GM12878 (cell line): ENCODE measurements around the gene LIN37. TPM values are rescaled to one million over a fixed set of nuclear protein-coding genes. Genes with fewer than 3 reads are reported as not detected.
A peak's percentile ranks its signal among the peaks of the same experiment; 100 is the strongest.

Source experiments
- ATF3 ChIP-seq: IDR thresholded peaks from 2 replicates; pipeline ENCODE4 v1.6.1; 2011; ENCODE audit warnings: low read depth, mild to moderate bottlenecking, low read length, moderate library complexity, borderline replicate concordance; ENCODE audit errors: extremely low read depth
- BCL11A ChIP-seq: IDR thresholded peaks from 2 replicates; pipeline ENCODE4 v1.6.1; 2011; ENCODE audit warnings: low read depth, low read length
- CBFB ChIP-seq: IDR thresholded peaks from 2 replicates; pipeline ENCODE4 v1.6.1; 2016; ENCODE audit warnings: antibody characterized with exemption, low read depth
- DPF2 ChIP-seq: fragments of 450-650 bp; IDR thresholded peaks from 2 replicates; pipeline ENCODE4 v1.6.1; 2017; ENCODE audit warnings: mild to moderate bottlenecking
- EZH2 ChIP-seq: IDR thresholded peaks from 2 replicates; pipeline ENCODE4 v1.6.1; 2012; ENCODE audit warnings: low read depth, mild to moderate bottlenecking, control low read depth, inconsistent platforms, low read length, borderline replicate concordance; ENCODE audit not compliant: control insufficient read depth
- IKZF1 ChIP-seq: fragments of 450-650 bp; conservative IDR thresholded peaks from 2 replicates; pipeline ENCODE4 v1.6.1; 2017; ENCODE audit warnings: antibody characterized with exemption, mild to moderate bottlenecking
- IKZF2 ChIP-seq, 2 experiments: fragments of 450-650 bp; IDR thresholded peaks; 2 replicates each; pipeline ENCODE4 v1.6.1; 2017; ENCODE audit warnings: mild to moderate bottlenecking in 2 of 2, moderate library complexity in 2 of 2
- IRF4 ChIP-seq: IDR thresholded peaks from 2 replicates; pipeline ENCODE4 v1.6.1; 2011; ENCODE audit warnings: low read depth, low read length
- MEF2A ChIP-seq: IDR thresholded peaks from 2 replicates; pipeline ENCODE4 v1.6.1; 2011; ENCODE audit warnings: low read depth, mild to moderate bottlenecking, low read length, moderate library complexity; ENCODE audit not compliant: insufficient read depth
- MXI1 ChIP-seq: fragments of 150-350 bp; IDR thresholded peaks from 2 replicates; pipeline ENCODE4 v1.6.1; 2011; ENCODE audit warnings: low read depth, mild to moderate bottlenecking, inconsistent platforms, low read length, improper control_type of control experiment
- NBN ChIP-seq: fragments of 450-650 bp; IDR thresholded peaks from 2 replicates; pipeline ENCODE4 v1.6.1; 2016
- NFYA ChIP-seq: IDR thresholded peaks from 2 replicates; pipeline ENCODE4 v1.6.1; 2011; ENCODE audit warnings: low read depth, mild to moderate bottlenecking, low read length, improper control_type of control experiment, borderline replicate concordance
- NR2F1 ChIP-seq: fragments of 450-650 bp; conservative IDR thresholded peaks from 2 replicates; pipeline ENCODE4 v1.6.1; 2017; ENCODE audit warnings: mild to moderate bottlenecking
- PBX3 ChIP-seq: IDR thresholded peaks from 2 replicates; pipeline ENCODE4 v1.6.1; 2011; ENCODE audit warnings: mild to moderate bottlenecking, low read depth, low read length, moderate library complexity; ENCODE audit not compliant: insufficient replicate concordance
- POLR2A ChIP-seq: IDR thresholded peaks from 2 replicates; pipeline ENCODE4 v1.6.1; 2011; ENCODE audit warnings: low read depth, mild to moderate bottlenecking, low read length
- POLR2AphosphoS5 ChIP-seq: IDR thresholded peaks from 2 replicates; pipeline ENCODE4 v1.6.1; 2011; ENCODE audit warnings: mild to moderate bottlenecking, low read length, inconsistent platforms
- RELA ChIP-seq: fragments of 450-650 bp; IDR thresholded peaks from 2 replicates; pipeline ENCODE4 v1.8.0; 2014; ENCODE audit warnings: borderline replicate concordance; ENCODE audit not compliant: partially characterized antibody
- SMC3 ChIP-seq: IDR thresholded peaks from 2 replicates; pipeline ENCODE4 v1.6.1; 2011; ENCODE audit warnings: low read length, improper control_type of control experiment, borderline replicate concordance
- SRF ChIP-seq, 2 experiments: IDR thresholded peaks; 2 replicates each; pipeline ENCODE4 v1.6.1; 2011; ENCODE audit warnings: low read depth in 2 of 2, low read length in 2 of 2, mild to moderate bottlenecking in 1 of 2, moderate library complexity in 1 of 2
- USF2 ChIP-seq: IDR thresholded peaks from 2 replicates; pipeline ENCODE4 v1.6.1; 2011; ENCODE audit warnings: low read depth, low read length, improper control_type of control experiment, borderline replicate concordance
- ZNF207 ChIP-seq: fragments of 450-650 bp; IDR thresholded peaks from 2 replicates; pipeline ENCODE4 v1.6.1; 2014; ENCODE audit warnings: antibody characterized with exemption, mild to moderate bottlenecking, borderline replicate concordance
- ZNF687 ChIP-seq: fragments of 450-650 bp; IDR thresholded peaks from 2 replicates; pipeline ENCODE4 v1.6.1; 2017; ENCODE audit warnings: mild to moderate bottlenecking, moderate library complexity
- polyA plus RNA-seq, 11 experiments: library from polyadenylated mRNA; depleted of rRNA in 4 of 11; unstranded in 6 of 11; stranded (reverse) in 5 of 11; fragments of >200 nt; fragmentation: Nextera tagmentation in 4 of 11; fragmentation: Illumina TruSeq in 1 of 11; extraction: Ambion mirVana in 4 of 11; extraction: Trizol in 1 of 11; gene quantifications; 1 replicate in 1 of 11; 2 replicates in 10 of 11; pipeline versions ENCODE4 v1.2.1 to v1.2.3, GENCODE V29; 2011 to 2016; ENCODE audit warnings: inconsistent platforms in 2 of 11, missing spikeins in 2 of 11, low read depth in 1 of 11
- total RNA-seq, 4 experiments: library from RNA; depleted of rRNA in 3 of 4; stranded (reverse); fragments of >200 nt in 3 of 4; fragmentation: Illumina TruSeq in 1 of 4; extraction: Trizol in 1 of 4; gene quantifications; 2 replicates each; pipeline versions ENCODE4 v1.2.1 to v1.2.3, GENCODE V29; 2013 to 2021

LIN37 gene
- total and polyA plus RNA-seq, 10 of the 15 experiments (the other 5 are each of a cell fraction or from before 2014, with no cell fraction given) = 0.69 to 11.9 (median 7.6) TPM

GRCh38 chr19:35742121-35742724, 6.2 kb upstream of the LIN37 start, which contains the start of gene IGFLR1 (continued):
- peak; percentile 41; the same call in 1 of the 2 replicates for TF ChIP-seq ZNF687
- TF ChIP-seq NBN = peak; percentile 86; the same call in 1 of the 2 replicates
- no peak for TF ChIP-seq ATF3
- TF ChIP-seq CBFB = peak; percentile 99
- TF ChIP-seq NFYA = no peak
- TF ChIP-seq IRF4 = peak; percentile 93
- TF ChIP-seq MXI1 = peak; percentile 80; the same call in 1 of the 2 replicates
- TF ChIP-seq IKZF2 (IDR thresholded peaks at IDR 0.05) = peak; percentile 77 to 81
- TF ChIP-seq EZH2 = 0 out of 2 replicates have a peak, but pooled peaks have one; percentile 21
- TF ChIP-seq PBX3 = peak; percentile 9
- no peak for TF ChIP-seq SRF (IDR thresholded peaks at IDR 0.05; ENCODE audit: low read depth in 2 of 2, low read length in 2 of 2)
- TF ChIP-seq BCL11A = peak; percentile 91
- TF ChIP-seq DPF2 = peak; percentile 94
- TF ChIP-seq RELA = peak; percentile 97
- peak; percentile 79 for TF ChIP-seq IKZF1
- TF ChIP-seq USF2 = no peak; the same call in 1 of the 2 replicates
- TF ChIP-seq POLR2AphosphoS5 = peak; percentile 95
- TF ChIP-seq POLR2A = peak; percentile 90
- no peak for TF ChIP-seq SMC3
- TF ChIP-seq NR2F1 = no peak; the same call in 1 of the 2 replicates
- 0 out of 2 replicates have a peak, but pooled peaks have one; percentile 51 for TF ChIP-seq MEF2A
- 0 out of 2 replicates have a peak, but pooled peaks have one; percentile 18 for TF ChIP-seq ZNF207
